A673 (cell line): ENCODE results near the gene CARMIL3. TPM values are rescaled to one million over a fixed set of nuclear protein-coding genes. Genes with fewer than 3 reads are reported as not detected.
A peak's percentile ranks its signal among the peaks of the same experiment; 100 is the strongest.
"Not testable (repeated sequence)": the region's sequence is repeated elsewhere in the genome, so short reads cannot be mapped to it uniquely, and the experiment has no call there.

Experiments
- BruUV-seq: library from RNA; stranded (reverse); fragments of 400-500 nt; replicated peaks from 2 replicates; lab custom pipeline; 2021; lab: Mats Ljungman, UMichigan
- CTCF ChIA-PET: fragments of 300-600 bp; sonication (Branson Sonifier 250); formaldehyde crosslinking; loops from one replicate; lab custom pipeline; 2022; ENCODE audit warnings: antibody characterized with exemption; lab: Charles Lee
- POLR2A ChIA-PET: fragments of 300-600 bp; sonication (Branson Sonifier 250); formaldehyde crosslinking; loops from one replicate; lab custom pipeline; 2022; ENCODE audit warnings: antibody characterized with exemption; ENCODE audit not compliant: low non-redundant PET; lab: Charles Lee
- DNase-seq: peaks from one replicate; pipeline ENCODE4 v3.0.0-alpha.2; 2015; ENCODE audit warnings: low spot score
- H3K27ac ChIP-seq: fragments of 200-600 bp; sonication (generic); 2 replicates; pipeline ENCODE4 v1.5.1; 2016; ENCODE audit warnings: mixed run types, low read depth, mild to moderate bottlenecking, mixed read lengths, antibody characterized with exemption, low read length; ENCODE audit not compliant: poor library complexity, severe bottlenecking
- H3K27me3 ChIP-seq: fragments of 200-600 bp; sonication (generic); replicated peaks from 2 replicates; pipeline ENCODE4 v1.6.1; 2017; ENCODE audit warnings: mixed run types, low read depth, mild to moderate bottlenecking, mixed read lengths, antibody characterized with exemption, low read length; ENCODE audit not compliant: insufficient read depth, poor library complexity
- H3K36me3 ChIP-seq: fragments of 200-600 bp; sonication (generic); 2 replicates; pipeline ENCODE4 v1.6.1; 2016; ENCODE audit warnings: mixed run types, mild to moderate bottlenecking, mixed read lengths, antibody characterized with exemption, low read length; ENCODE audit not compliant: insufficient read depth, poor library complexity, severe bottlenecking
- H3K4me1 ChIP-seq: fragments of 200-600 bp; sonication (generic); 2 replicates; pipeline ENCODE4 v1.6.1; 2017; ENCODE audit warnings: mixed run types, mild to moderate bottlenecking, mixed read lengths, antibody characterized with exemption, low read length; ENCODE audit not compliant: insufficient read depth, poor library complexity, severe bottlenecking
- H3K4me3 ChIP-seq: fragments of 200-600 bp; sonication (generic); 2 replicates; pipeline ENCODE4 v1.5.1; 2016; ENCODE audit warnings: low read depth, mixed run types, mild to moderate bottlenecking, mixed read lengths, low read length; ENCODE audit not compliant: poor library complexity, severe bottlenecking
- H3K9me3 ChIP-seq: fragments of 200-600 bp; sonication (generic); 2 replicates; pipeline ENCODE4 v1.6.1; 2016; ENCODE audit warnings: mixed run types, low read depth, mild to moderate bottlenecking, mixed read lengths, antibody characterized with exemption, low read length; ENCODE audit not compliant: poor library complexity, severe bottlenecking
- CTCF ChIP-seq: fragments of 300-800, 200-600 bp; sonication (generic); conservative IDR thresholded peaks from 2 replicates; pipeline ENCODE4 v1.5.1; 2017; ENCODE audit warnings: low read depth, mild to moderate bottlenecking, antibody characterized with exemption, low read length, moderate library complexity, mixed read lengths
- EZH2 ChIP-seq: fragments of 200-600 bp; sonication (generic); IDR thresholded peaks from 2 replicates; pipeline ENCODE4 v1.6.1; 2017; ENCODE audit warnings: borderline replicate concordance, low read depth, mild to moderate bottlenecking, mixed read lengths, antibody characterized with exemption, low read length; ENCODE audit not compliant: poor library complexity, severe bottlenecking
- intact Hi-C: fragments of 100-400 bp; cut with micrococcal nuclease; formaldehyde crosslinking; loops from one replicate; pipeline ENCODE4 v1.10.0; 2022; ENCODE audit not compliant: unreplicated experiment
- total RNA-seq: library from RNA; stranded (reverse); gene quantifications from 2 replicates; pipeline ENCODE4 v1.2.3, GENCODE V29; 2021

The CARMIL3 gene
- total RNA-seq, 1 experiment from 2014 or later: 0.49 TPM

DNA sequence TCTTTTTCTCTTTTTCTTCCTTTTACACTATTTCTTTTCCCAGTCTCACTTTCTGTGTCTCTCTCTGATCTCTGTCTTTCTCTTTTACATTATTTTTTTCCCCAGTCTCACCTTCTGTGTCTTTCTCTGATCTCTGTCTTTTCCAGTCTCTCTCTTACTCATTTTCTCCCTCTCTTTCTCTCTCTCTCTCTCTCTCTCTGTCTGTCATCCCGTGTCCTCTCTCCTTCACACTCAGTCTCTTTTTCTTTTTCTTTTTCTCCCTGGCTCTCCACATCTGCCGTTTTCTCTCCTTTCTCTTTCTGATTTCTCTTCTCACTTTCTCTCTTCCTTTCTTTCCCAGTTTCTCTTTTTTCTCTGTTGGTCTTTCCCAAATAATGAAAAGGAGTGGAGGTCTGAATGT, 40.8 kb upstream of the CARMIL3 start:
- no peak overlapping the region for H3K4me3 ChIP-seq
- POLR2A ChIA-PET: no interaction called here
- no peak for DNase-seq
- intact Hi-C loops: loop anchor here (10.0 kb wide), 2 partner anchors 56 to 424 kb away; partner anchors contain the start of gene DHRS4
- CTCF ChIA-PET: no interaction called here
- BruUV-seq: no TSS peak
- H3K27ac ChIP-seq: no peak overlapping the region
- no peaks in the 10 kb centered on the region for H3K9me3 ChIP-seq
- TF ChIP-seq CTCF: no peak
- peaks cover 20% of the 10 kb centered on the region for H3K4me1 ChIP-seq
- H3K27me3 ChIP-seq: no peaks in the 10 kb centered on the region
- H3K36me3 ChIP-seq: no peaks in the 10 kb centered on the region

GRCh38 chr14:24012726-24013273, 39.0 kb upstream of the CARMIL3 start:
- CTCF ChIA-PET, POLR2A ChIA-PET, BruUV-seq, H3K36me3 ChIP-seq, H3K27me3 ChIP-seq, H3K9me3 ChIP-seq, H3K27ac ChIP-seq, H3K4me3 ChIP-seq: not testable (repeated sequence)
- H3K4me1 ChIP-seq: peaks cover 20% of the 10 kb centered on the region
- intact Hi-C loops: loop anchor here (1.0 to 10.0 kb wide), 3 partner anchors 58 to 422 kb away; partner anchors contain the start of genes DHRS4 and IRF9
- DNase-seq: peak; percentile 72

- CTCF ChIA-PET: no interaction called here
- intact Hi-C loops: loop anchor here (1.0 to 10.0 kb wide), 6 partner anchors 40 to 421 kb away; partner anchors contain the start of gene DHRS4
These were observed 37.9 kb upstream of the CARMIL3 start for GRCh38 chr14:24013654-24014514.

GRCh38 chr14:24015745-24016144, 36.1 kb upstream of the CARMIL3 start:
- H3K27me3 ChIP-seq, DNase-seq, H3K9me3 ChIP-seq, H3K27ac ChIP-seq, CTCF ChIA-PET, BruUV-seq, POLR2A ChIA-PET, H3K36me3 ChIP-seq, H3K4me3 ChIP-seq: not testable (repeated sequence)
- H3K4me1 ChIP-seq: peaks cover 20% of the 10 kb centered on the region
- intact Hi-C loops: loop anchor here (2.0 to 10.0 kb wide), 4 partner anchors 61 to 419 kb away; partner anchors contain the start of gene DHRS4

More at GRCh38 chr14:24013654-24014514, 37.9 kb upstream of the CARMIL3 start:
- POLR2A ChIA-PET: no interaction called here
- no peak overlapping the region for H3K27ac ChIP-seq
- no peaks in the 10 kb centered on the region for H3K9me3 ChIP-seq
- peak; percentile 84 for DNase-seq
- H3K4me3 ChIP-seq: no peak overlapping the region
- H3K27me3 ChIP-seq: no peaks in the 10 kb centered on the region
- no TSS peak for BruUV-seq
- H3K36me3 ChIP-seq: no peaks in the 10 kb centered on the region
- peaks cover 20% of the 10 kb centered on the region for H3K4me1 ChIP-seq
- TF ChIP-seq EZH2 (no peak), CTCF (peak; percentile 84)

GRCh38 chr14:24018978-24019377, 32.8 kb upstream of the CARMIL3 start:
- DNase-seq: not testable (repeated sequence)

More at GRCh38 chr14:24018978-24019377, 32.8 kb upstream of the CARMIL3 start:
- H3K9me3 ChIP-seq, POLR2A ChIA-PET, H3K4me3 ChIP-seq, H3K27ac ChIP-seq, H3K4me1 ChIP-seq, H3K36me3 ChIP-seq, CTCF ChIA-PET, BruUV-seq, H3K27me3 ChIP-seq: not testable (repeated sequence)
- intact Hi-C loops: loop anchor here (10.0 kb wide), 2 partner anchors 64 to 416 kb away; partner anchors contain the start of gene DHRS4
